PC-9 (cell line): ENCODE data around the gene SLIT1. TPM values are rescaled to one million over a fixed set of nuclear protein-coding genes. Genes with fewer than 3 reads are reported as not detected.

Source experiments
- BruUV-seq: library from RNA; stranded (reverse); fragments of 400-500 nt; replicated peaks from 2 replicates; lab custom pipeline; 2021; lab: Mats Ljungman, UMichigan
- CTCF ChIA-PET: fragments of 300-600 bp; sonication (Branson Sonifier 250); formaldehyde crosslinking; loops from one replicate; lab custom pipeline; 2022; ENCODE audit warnings: antibody characterized with exemption; lab: Charles Lee
- POLR2A ChIA-PET: fragments of 300-600 bp; sonication (Branson Sonifier 250); formaldehyde crosslinking; loops from one replicate; lab custom pipeline; 2022; ENCODE audit warnings: antibody characterized with exemption; ENCODE audit not compliant: unreplicated experiment; lab: Charles Lee
- DNase-seq, 2 experiments: peaks; one replicate each; pipeline versions ENCODE4 v3.0.0 to v3.0.0-alpha.2; 2015 to 2022; ENCODE audit warnings: mixed read lengths in 1 of 2
- H2AFZ ChIP-seq: fragments of 200-600 bp; sonication (generic); 2 replicates; pipeline ENCODE4 v1.8.1; 2017; ENCODE audit warnings: antibody characterized with exemption
- H3F3A ChIP-seq: fragments of 200-600 bp; sonication (generic); 2 replicates; pipeline ENCODE4 v1.8.1; 2017; ENCODE audit warnings: antibody characterized with exemption, mild to moderate bottlenecking, low read depth; ENCODE audit not compliant: insufficient read depth
- H3K27ac ChIP-seq: fragments of 200-600 bp; sonication (generic); 2 replicates; pipeline ENCODE4 v1.6.1; 2016; ENCODE audit warnings: mixed run types
- H3K27me3 ChIP-seq: fragments of 200-600 bp; sonication (generic); 2 replicates; pipeline ENCODE4 v1.6.1; 2016; ENCODE audit warnings: low read depth, mixed run types; ENCODE audit not compliant: insufficient read depth
- H3K36me3 ChIP-seq: fragments of 200-600 bp; sonication (generic); 2 replicates; pipeline ENCODE4 v1.6.1; 2016; ENCODE audit warnings: low read depth, mixed run types
- H3K4me1 ChIP-seq: fragments of 200-600 bp; sonication (generic); replicated peaks from 2 replicates; pipeline ENCODE4 v1.6.1; 2016; ENCODE audit warnings: mixed run types; ENCODE audit not compliant: insufficient read depth
- H3K4me2 ChIP-seq: fragments of 200-600 bp; sonication (generic); 2 replicates; pipeline ENCODE4 v1.6.1; 2017; ENCODE audit warnings: mixed run types
- H3K4me3 ChIP-seq: fragments of 200-600 bp; sonication (generic); 2 replicates; pipeline ENCODE4 v1.6.1; 2016; ENCODE audit warnings: mixed run types
- H3K79me2 ChIP-seq: fragments of 200-600 bp; sonication (generic); 2 replicates; pipeline ENCODE4 v1.6.1; 2017; ENCODE audit warnings: low read depth, mixed run types
- H3K9me2 ChIP-seq: fragments of 200-600 bp; sonication (generic); 2 replicates; pipeline ENCODE4 v1.8.1; 2017; ENCODE audit warnings: mild to moderate bottlenecking; ENCODE audit not compliant: insufficient read depth
- H3K9me3 ChIP-seq: fragments of 200-600 bp; sonication (generic); 2 replicates; pipeline ENCODE4 v1.8.1; 2016; ENCODE audit warnings: low read depth; ENCODE audit not compliant: insufficient read depth
- H4K20me1 ChIP-seq: fragments of 200-600 bp; sonication (generic); 2 replicates; pipeline ENCODE4 v1.8.1; 2017; ENCODE audit not compliant: insufficient read depth
- EZH2 ChIP-seq: fragments of 200-600 bp; sonication (generic); IDR thresholded peaks from 2 replicates; pipeline ENCODE4 v1.8.0; 2017; ENCODE audit warnings: antibody characterized with exemption, low read depth
- intact Hi-C: fragments of 100-400 bp; cut with micrococcal nuclease; formaldehyde crosslinking; loops from one replicate; pipeline ENCODE4 v1.10.0; 2022; ENCODE audit not compliant: unreplicated experiment
- total RNA-seq: library from RNA; stranded (reverse); gene quantifications from 2 replicates; pipeline ENCODE4 v1.2.3, GENCODE V29; 2021
- TF ChIP-seq, protein P1 (sequence below): fragments of 200-600 bp; sonication (generic); conservative IDR thresholded peaks from 2 replicates; pipeline ENCODE4 v1.6.1; 2017; ENCODE audit warnings: mixed run types, antibody characterized with exemption, mild to moderate bottlenecking, moderate library complexity

The SLIT1 gene
- total RNA-seq, 1 experiment from 2014 or later, result not detected

DNA sequence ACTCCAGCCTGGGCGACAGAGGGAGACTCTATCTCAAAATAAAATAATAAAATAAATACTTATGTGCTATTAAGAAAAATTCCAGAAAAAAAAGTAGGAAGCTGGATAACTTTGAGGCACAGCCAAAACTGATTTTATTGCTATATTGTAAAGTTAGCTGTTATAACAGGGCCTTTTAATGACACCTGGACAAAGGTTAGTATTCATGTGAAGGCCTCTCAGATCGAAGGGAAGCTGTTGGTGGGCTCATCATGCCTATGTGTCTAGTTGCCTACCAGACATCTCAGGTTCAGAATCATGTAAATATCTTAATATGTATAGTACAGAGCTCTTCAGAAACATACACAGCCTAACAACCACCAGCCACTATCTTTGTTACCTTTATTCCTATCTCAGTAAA, 210.6 kb downstream of the SLIT1 start:
- Histone ChIP-seq H2AFZ (no peak overlapping the region), H3F3A (no peaks in the 10 kb centered on the region), H3K4me2 (no peak overlapping the region), H3K36me3 (no peaks in the 10 kb centered on the region), H3K9me2 (no peaks in the 10 kb centered on the region), H3K4me1 (no peaks in the 10 kb centered on the region), H3K27me3 (no peaks in the 10 kb centered on the region), H3K79me2 (no peaks in the 10 kb centered on the region), H3K4me3 (no peak overlapping the region), H3K27ac (no peak overlapping the region), H4K20me1 (no peaks in the 10 kb centered on the region), H3K9me3 (no peaks in the 10 kb centered on the region)
- DNase-seq, result no peak
- no peak for TF ChIP-seq EZH2
- TF ChIP-seq, protein P1, sequence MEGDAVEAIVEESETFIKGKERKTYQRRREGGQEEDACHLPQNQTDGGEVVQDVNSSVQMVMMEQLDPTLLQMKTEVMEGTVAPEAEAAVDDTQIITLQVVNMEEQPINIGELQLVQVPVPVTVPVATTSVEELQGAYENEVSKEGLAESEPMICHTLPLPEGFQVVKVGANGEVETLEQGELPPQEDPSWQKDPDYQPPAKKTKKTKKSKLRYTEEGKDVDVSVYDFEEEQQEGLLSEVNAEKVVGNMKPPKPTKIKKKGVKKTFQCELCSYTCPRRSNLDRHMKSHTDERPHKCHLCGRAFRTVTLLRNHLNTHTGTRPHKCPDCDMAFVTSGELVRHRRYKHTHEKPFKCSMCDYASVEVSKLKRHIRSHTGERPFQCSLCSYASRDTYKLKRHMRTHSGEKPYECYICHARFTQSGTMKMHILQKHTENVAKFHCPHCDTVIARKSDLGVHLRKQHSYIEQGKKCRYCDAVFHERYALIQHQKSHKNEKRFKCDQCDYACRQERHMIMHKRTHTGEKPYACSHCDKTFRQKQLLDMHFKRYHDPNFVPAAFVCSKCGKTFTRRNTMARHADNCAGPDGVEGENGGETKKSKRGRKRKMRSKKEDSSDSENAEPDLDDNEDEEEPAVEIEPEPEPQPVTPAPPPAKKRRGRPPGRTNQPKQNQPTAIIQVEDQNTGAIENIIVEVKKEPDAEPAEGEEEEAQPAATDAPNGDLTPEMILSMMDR, result no peak
- POLR2A ChIA-PET, result interaction anchor here (0.6 kb wide), 1 partner anchor 704 kb away, joined by 3 read pairs; the partner anchor contains the start of gene BLNK
- intact Hi-C loops, result no loop called here
- CTCF ChIA-PET, result interaction anchor here (0.9 kb wide), 1 partner anchor 235 kb away, joined by 3 read pairs; no protein-coding TSS in a partner anchor
- no TSS peak for BruUV-seq

DNA sequence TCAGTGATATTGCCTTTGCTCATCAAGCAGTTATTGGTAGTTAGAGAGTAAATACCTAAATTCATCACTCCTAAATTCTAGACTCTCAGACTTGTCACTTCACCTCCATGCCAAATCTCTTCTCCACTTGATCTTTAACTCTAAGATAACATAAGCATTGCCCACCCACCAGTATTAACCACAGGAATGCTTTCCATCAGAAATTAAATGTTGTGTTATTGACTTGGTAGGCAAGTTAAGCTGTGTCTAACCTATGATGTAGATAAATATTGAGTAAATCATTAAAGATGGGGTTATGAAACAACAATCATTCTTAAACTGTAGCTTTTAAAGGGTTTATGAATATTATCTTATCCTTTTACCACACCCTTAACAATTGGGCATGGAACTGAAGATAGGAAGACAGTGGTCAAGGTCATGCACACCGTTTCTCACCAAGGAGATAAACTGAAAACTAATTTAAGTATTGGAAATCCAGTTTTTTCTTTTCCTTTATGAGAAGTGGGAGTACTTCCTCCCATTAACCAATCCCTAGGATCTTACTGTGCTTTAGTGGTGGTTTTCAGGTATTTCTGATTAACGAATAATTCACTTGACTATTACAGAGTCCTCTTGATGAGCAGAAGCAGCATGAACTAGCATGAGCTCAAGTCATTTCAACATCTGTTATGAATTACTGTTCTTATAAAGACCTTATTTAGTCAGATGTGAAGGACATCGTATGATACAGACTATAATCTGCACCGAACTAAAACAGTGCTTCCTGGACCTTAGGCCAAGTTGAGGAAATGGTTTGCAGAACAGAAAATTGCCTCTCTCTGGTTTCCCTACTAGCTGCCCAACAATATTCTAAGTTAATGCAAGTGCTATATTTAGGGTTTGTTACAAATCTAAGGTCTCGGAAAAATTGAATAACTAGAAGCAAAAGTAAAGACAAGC, 211.7 kb downstream of the SLIT1 start:
- Histone ChIP-seq H2AFZ (no peak overlapping the region), H4K20me1 (no peaks in the 10 kb centered on the region), H3K36me3 (no peaks in the 10 kb centered on the region), H3F3A (no peaks in the 10 kb centered on the region), H3K4me3 (no peak overlapping the region), H3K4me2 (no peak overlapping the region), H3K9me2 (no peaks in the 10 kb centered on the region), H3K27ac (no peak overlapping the region), H3K9me3 (no peaks in the 10 kb centered on the region), H3K79me2 (no peaks in the 10 kb centered on the region), H3K4me1 (no peaks in the 10 kb centered on the region), H3K27me3 (no peaks in the 10 kb centered on the region)
- TF ChIP-seq EZH2, result no peak
- TF ChIP-seq, protein P1, result no peak
- DNase-seq, result no peak
- no TSS peak for BruUV-seq
- intact Hi-C loops, result no loop called here
- CTCF ChIA-PET, result interaction anchor here (0.9 kb wide), 2 partner anchors 62 to 236 kb away, joined by 3 read pairs; no protein-coding TSS in a partner anchor
- POLR2A ChIA-PET, result interaction anchor here (0.6 kb wide), 1 partner anchor 703 kb away, joined by 3 read pairs; the partner anchor contains the start of gene BLNK

DNA sequence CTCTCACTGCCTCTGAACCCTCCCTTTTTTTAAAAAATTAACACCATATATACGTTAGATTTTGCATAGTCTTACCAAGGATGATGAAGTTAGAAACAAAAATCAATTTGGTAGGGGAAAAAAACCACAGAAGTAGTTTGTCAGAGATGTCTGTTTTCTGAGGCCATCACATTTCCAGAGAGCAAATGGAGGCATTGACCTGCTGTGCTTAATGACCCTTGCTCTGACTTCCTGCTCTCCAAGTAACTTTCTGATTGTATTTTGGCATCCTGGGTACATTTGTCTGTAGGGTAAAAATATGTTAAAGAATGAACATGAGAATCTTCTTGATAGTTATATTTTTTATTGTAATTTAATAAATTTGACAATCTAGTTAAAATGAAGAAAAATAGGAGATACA, 213.5 kb downstream of the SLIT1 start:
- Histone ChIP-seq H3K79me2 (no peaks in the 10 kb centered on the region), H4K20me1 (no peaks in the 10 kb centered on the region), H3K4me3 (no peak overlapping the region), H3K4me2 (no peak overlapping the region), H3K27ac (no peak overlapping the region), H3K36me3 (no peaks in the 10 kb centered on the region), H3K27me3 (no peaks in the 10 kb centered on the region), H3K9me2 (no peaks in the 10 kb centered on the region), H3F3A (no peaks in the 10 kb centered on the region), H3K4me1 (no peaks in the 10 kb centered on the region), H2AFZ (no peak overlapping the region), H3K9me3 (no peaks in the 10 kb centered on the region)
- no peak for DNase-seq
- intact Hi-C loops, result no loop called here
- BruUV-seq, result no TSS peak
- ChIA-PET CTCF (no interaction called here), POLR2A (no interaction called here)
- TF ChIP-seq, protein P1, result no peak
- no peak for TF ChIP-seq EZH2
